Left lung (tissue), 14 donors: Measurements from ENCODE around the gene ALDH4A1. TPM values are rescaled to one million over a fixed set of nuclear protein-coding genes. Genes with fewer than 3 reads are reported as not detected.

Experiments
- ATAC-seq: fragments of 200-7000 bp; cut with Tn5 transposase; one replicate; pipeline ENCODE4 v1.9.1; 2020; ENCODE audit warnings: moderate library complexity
- DNase-seq, 4 donors: peaks; one replicate each; pipeline ENCODE4 v3.0.0-alpha.2; 2013 to 2020
- H3K27ac ChIP-seq, 2 donors: fragments of 200-600 bp; sonication (generic) in 1 of 2; one replicate each; pipeline versions ENCODE4 v1.5.0 to v1.8.0; 2020 to 2021
- H3K27me3 ChIP-seq, 2 donors: fragments of 200-600 bp; sonication (generic) in 1 of 2; one replicate each; pipeline versions ENCODE4 v1.5.0 to v1.8.0; 2020 to 2021
- H3K36me3 ChIP-seq, 2 donors: fragments of 200-600 bp; sonication (generic) in 1 of 2; one replicate each; pipeline versions ENCODE4 v1.5.0 to v1.8.0; 2020 to 2021
- H3K4me1 ChIP-seq, 2 donors: fragments of 200-600 bp; one replicate each; pipeline ENCODE4 v1.8.0; 2021
- H3K4me3 ChIP-seq, 2 donors: fragments of 200-600 bp; sonication (generic) in 1 of 2; one replicate each; pipeline versions ENCODE4 v1.5.0 to v1.8.0; 2020 to 2021; ENCODE audit warnings: mild to moderate bottlenecking in 1 of 2
- H3K9me3 ChIP-seq, 2 donors: fragments of 200-600 bp; sonication (generic) in 1 of 2; one replicate each; pipeline versions ENCODE4 v1.5.0 to v1.8.0; 2020 to 2021
- CTCF ChIP-seq, 2 donors: fragments of 200-600 bp; sonication (generic) in 1 of 2; IDR thresholded peaks; one replicate each; pipeline versions ENCODE4 v1.5.0 to v1.8.0; 2021; ENCODE audit warnings: antibody characterized with exemption in 2 of 2
- intact Hi-C, 2 donors: fragments of 100-400 bp; cut with DNase I; formaldehyde crosslinking; loops; one replicate each; pipeline versions ENCODE4 v1.11.2 to v1.14.2; 2022
- long read RNA-seq, 12 donors: library from polyadenylated mRNA in 2 of 12; unstranded in 2 of 12; transcript quantifications; one replicate each; pipeline ENCODE4 v2.0.0 and lab custom pipeline, GENCODE V29; 2019 to 2026
- polyA plus RNA-seq, 6 donors: library from polyadenylated mRNA; unstranded; fragments of 120-200 nt; gene quantifications; one replicate each; pipeline ENCODE4 v1.2.1, GENCODE V29; 2013; ENCODE audit not compliant: insufficient read length in 6 of 6
- total RNA-seq, 2 donors: library from RNA; stranded (reverse); fragmentation: NEBNext Ultra II Directional; extraction: Animal tissue kit (Norgen Biotek cat#: 25700); gene quantifications; one replicate each; pipeline ENCODE4 v1.2.1, GENCODE V29; 2021
- donor health status: DM: no; HTN: yes; CAD: no.
- donor health status: DM: no; HTN: no; CAD: no.

ALDH4A1 gene, protein sequence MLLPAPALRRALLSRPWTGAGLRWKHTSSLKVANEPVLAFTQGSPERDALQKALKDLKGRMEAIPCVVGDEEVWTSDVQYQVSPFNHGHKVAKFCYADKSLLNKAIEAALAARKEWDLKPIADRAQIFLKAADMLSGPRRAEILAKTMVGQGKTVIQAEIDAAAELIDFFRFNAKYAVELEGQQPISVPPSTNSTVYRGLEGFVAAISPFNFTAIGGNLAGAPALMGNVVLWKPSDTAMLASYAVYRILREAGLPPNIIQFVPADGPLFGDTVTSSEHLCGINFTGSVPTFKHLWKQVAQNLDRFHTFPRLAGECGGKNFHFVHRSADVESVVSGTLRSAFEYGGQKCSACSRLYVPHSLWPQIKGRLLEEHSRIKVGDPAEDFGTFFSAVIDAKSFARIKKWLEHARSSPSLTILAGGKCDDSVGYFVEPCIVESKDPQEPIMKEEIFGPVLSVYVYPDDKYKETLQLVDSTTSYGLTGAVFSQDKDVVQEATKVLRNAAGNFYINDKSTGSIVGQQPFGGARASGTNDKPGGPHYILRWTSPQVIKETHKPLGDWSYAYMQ
- total RNA-seq (10 to 100 TPM; 11.3 to 17.4 TPM), polyA plus RNA-seq (10 to 100 TPM; 15.9 to 21.1 (median 19.9) TPM)
- long read RNA-seq, donor 1, partial matches to known transcripts = 0 of 1 reads
- long read RNA-seq, donor 1, other reads (novel, unspliced or antisense) = 0 of 1 reads
- long read RNA-seq, donor 2, transcript ALDH4A1-202 (15 exons, 3,363 nt) = major isoform, 6 of 6 reads
- long read RNA-seq, donor 2, partial matches to known transcripts = 0 of 6 reads
- long read RNA-seq, donor 2, other reads (novel, unspliced or antisense) = 0 of 6 reads
- long read RNA-seq, donor 3, partial matches to known transcripts = 0 of 1 reads
- long read RNA-seq, donor 3, other reads (novel, unspliced or antisense) = 0 of 1 reads
- long read RNA-seq, donor 4, transcript ALDH4A1-202 (15 exons, 3,363 nt) = major isoform, 6 of 10 reads
- long read RNA-seq, donor 4, partial matches to known transcripts = 1 of 10 reads
- long read RNA-seq, donor 4, other reads (novel, unspliced or antisense) = 3 of 10 reads
- long read RNA-seq, donor 5, partial matches to known transcripts = 0 of 4 reads
- long read RNA-seq, donor 5, other reads (novel, unspliced or antisense) = 0 of 4 reads
- long read RNA-seq, donor 6, transcript ALDH4A1-202 (15 exons, 3,363 nt) = major isoform, 7 of 8 reads
- long read RNA-seq, donor 6, partial matches to known transcripts = 0 of 8 reads
- long read RNA-seq, donor 6, other reads (novel, unspliced or antisense) = 0 of 8 reads
- long read RNA-seq, donor 7, partial matches to known transcripts = 0 of 2 reads
- long read RNA-seq, donor 7, other reads (novel, unspliced or antisense) = 0 of 2 reads
- long read RNA-seq, donor 8, partial matches to known transcripts = 0 of 2 reads
- long read RNA-seq, donor 8, other reads (novel, unspliced or antisense) = 0 of 2 reads
- long read RNA-seq, donor 9 = 0 reads
- long read RNA-seq, donor 10, partial matches to known transcripts = 1 of 1 reads
- long read RNA-seq, donor 10, other reads (novel, unspliced or antisense) = 0 of 1 reads
- long read RNA-seq, donor 11, transcript ALDH4A1-202 (15 exons, 3,363 nt) = major isoform, 5 of 5 reads
- long read RNA-seq, donor 11, partial matches to known transcripts = 0 of 5 reads
- long read RNA-seq, donor 11, other reads (novel, unspliced or antisense) = 0 of 5 reads
- long read RNA-seq, donor 12, partial matches to known transcripts = 0 of 4 reads
- long read RNA-seq, donor 12, other reads (novel, unspliced or antisense) = 0 of 4 reads

- Histone ChIP-seq H3K27ac (peak within 1 kb of the TSS; percentile 81 to 89), H3K4me1 (peaks cover 5 to 40% of the 10 kb centered on the region in 2 donors), H3K36me3 (peaks cover 0 to 1% of the 10 kb centered on the region in 2 donors), H3K4me3 (peak within 1 kb of the TSS; percentile 83 to 91), H3K9me3 (no peaks in the 10 kb centered on the region), H3K27me3 (no peaks in the 10 kb centered on the region)
- intact Hi-C loops = no loop called here
- ATAC-seq (peak; percentile 96), DNase-seq (peak; percentile 96 to 98 (median 97))
- TF ChIP-seq CTCF (IDR thresholded peaks at IDR 0.05) = no peak
Measured at GRCh38 chr1:18902523-18903290, at the start of gene ALDH4A1. Gene ALDH4A1, minus strand, starts transcription at chr1:18902555. Its CDS starts 32 bp downstream, at chr1:18902523.

DNA sequence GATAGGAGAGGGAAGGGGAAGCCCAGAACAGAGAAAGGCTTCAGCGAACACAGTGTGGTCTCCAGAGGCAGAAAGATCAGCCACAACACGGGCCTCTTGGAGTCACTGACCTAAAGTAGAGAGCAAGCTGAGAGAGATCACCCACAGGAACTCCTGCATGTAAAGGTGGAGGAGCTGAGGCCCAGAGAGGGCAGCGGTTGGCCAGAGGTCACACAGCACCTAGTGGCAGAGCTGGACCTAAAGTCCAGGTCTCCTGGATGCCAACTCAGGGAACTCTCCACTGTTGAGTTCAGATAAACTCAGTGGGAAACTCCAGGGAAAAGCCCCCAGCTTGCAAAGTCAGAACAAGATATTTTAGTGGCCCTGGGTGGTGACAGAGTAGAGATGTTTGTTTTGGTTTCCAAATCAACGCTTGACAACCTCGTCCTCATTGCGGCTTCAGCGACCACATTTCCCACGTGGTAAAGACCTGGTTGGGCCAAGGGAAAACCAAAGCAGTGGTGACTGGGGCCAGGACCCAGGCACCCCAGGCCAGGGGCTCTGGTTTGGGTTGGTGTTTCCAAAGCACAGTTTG, 49.5 kb upstream of the ALDH4A1 start:
- peaks cover 46 to 88% of the 10 kb centered on the region in 2 donors for H3K4me1 ChIP-seq
- H3K4me3 ChIP-seq = no peak overlapping the region
- peak overlapping the region; percentile 76 to 93 for H3K27ac ChIP-seq
- DNase-seq (no peak), ATAC-seq (no peak)
- H3K9me3 ChIP-seq = no peaks in the 10 kb centered on the region
- no peaks in the 10 kb centered on the region for H3K36me3 ChIP-seq
- TF ChIP-seq CTCF (IDR thresholded peaks at IDR 0.05) = no peak
- intact Hi-C loops = no loop called here
- peaks cover 0 to 17% of the 10 kb centered on the region in 2 donors for H3K27me3 ChIP-seq

GRCh38 chr1:18951416-18951815, 49.1 kb upstream of the ALDH4A1 start:
- Histone ChIP-seq H3K9me3 (no peaks in the 10 kb centered on the region), H3K36me3 (no peaks in the 10 kb centered on the region), H3K27ac (peak overlapping the region; percentile 76 to 93), H3K27me3 (peaks cover 0 to 15% of the 10 kb centered on the region in 2 donors), H3K4me1 (peaks cover 46 to 92% of the 10 kb centered on the region in 2 donors), H3K4me3 (no peak overlapping the region)
- no peak for ATAC-seq
- TF ChIP-seq CTCF (IDR thresholded peaks at IDR 0.05) = no peak
- intact Hi-C loops = no loop called here
- no peak for DNase-seq
